ENCODE data around the gene SLC28A1. TPM values are rescaled to one million over a fixed set of nuclear protein-coding genes. Genes with fewer than 3 reads are reported as not detected.

SLC28A1 gene
- polyA plus RNA-seq, 1 of the 3 experiments (the other 2 are of a cell fraction) = not detected

DNA sequence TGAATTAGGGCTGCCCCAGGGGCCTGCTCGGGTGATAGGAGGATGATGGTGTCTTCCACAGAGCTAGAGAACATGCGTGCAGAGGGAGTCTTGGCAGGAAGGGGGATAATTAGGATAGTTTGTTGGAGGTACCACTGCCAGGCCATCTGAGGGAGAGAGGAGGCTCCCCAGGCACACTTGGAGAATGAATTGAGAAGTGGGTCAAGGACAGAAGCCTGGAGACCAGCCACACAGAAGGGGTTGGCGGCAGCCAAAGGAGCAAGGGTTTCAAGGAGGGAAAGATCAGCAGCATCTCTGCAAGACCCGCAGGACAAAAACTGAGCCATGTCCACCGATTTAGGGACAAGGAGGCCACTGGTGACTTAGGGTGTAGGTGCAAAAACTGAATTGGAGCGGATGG, 6.9 kb downstream of the SLC28A1 start:
- H3F3A ChIP-seq (replicated peaks; ENCODE audit: insufficient read depth) = no peaks in the 10 kb centered on the region
- H3K9ac ChIP-seq = no peak overlapping the region
- no peaks in the 10 kb centered on the region for H3K9me2 ChIP-seq
- POLR2A ChIA-PET = no interaction called here
- H3K4me2 ChIP-seq = no peak overlapping the region
- DNase-seq = no peak
- no peak overlapping the region for H3K27ac ChIP-seq (ENCODE audit: low read depth in 2 of 2, low read length in 1 of 2)
- no peaks in the 10 kb centered on the region for H3K79me2 ChIP-seq (ENCODE audit: insufficient read depth)
- TF ChIP-seq ELF1 (IDR thresholded peaks at IDR 0.05) (no peak), GABPA (IDR thresholded peaks at IDR 0.05; ENCODE audit: low read depth) (no peak), TEAD4 (IDR thresholded peaks at IDR 0.05; ENCODE audit: borderline replicate concordance, insufficient read depth) (no peak), EZH2phosphoT487 (IDR thresholded peaks at IDR 0.05; ENCODE audit: borderline replicate concordance, low read depth) (no peak), REST (IDR thresholded peaks at IDR 0.05; ENCODE audit: low read depth, low read length) (no peak), TCF12 (IDR thresholded peaks at IDR 0.05) (no peak), YY1 (IDR thresholded peaks at IDR 0.05; ENCODE audit: low read depth) (no peak), EP300 (IDR thresholded peaks at IDR 0.05; ENCODE audit: borderline replicate concordance in 1 of 2, low read depth in 1 of 2, low read length in 1 of 2) (no peak), FOSL2 (IDR thresholded peaks at IDR 0.05; ENCODE audit: borderline replicate concordance, low read depth) (no peak), GATA2 (CRISPR knock-in tag; IDR thresholded peaks at IDR 0.05) (no peak), JUND (IDR thresholded peaks at IDR 0.05) (no peak), FOXM1 (IDR thresholded peaks at IDR 0.05; ENCODE audit: low read depth) (no peak), USF1 (IDR thresholded peaks at IDR 0.05; ENCODE audit: borderline replicate concordance, low read depth) (no peak), MXI1 (IDR thresholded peaks at IDR 0.05; ENCODE audit: low read depth, low read length) (no peak)
- H3K36me3 ChIP-seq (replicated peaks in 1 of 2; ENCODE audit: control insufficient read depth in 1 of 2, insufficient read depth in 2 of 2, low read length in 1 of 2) = no peaks in the 10 kb centered on the region
- no peak overlapping the region for H3K4me3 ChIP-seq (ENCODE audit: low read depth in 2 of 2, low read length in 1 of 2)
- 96% methylated on average over 6 of the region's 6 CpGs for WGBS (ENCODE audit: low lambda C conversion rate)
- H3K9me3 ChIP-seq = no peaks in the 10 kb centered on the region
- peaks cover 0 to 6% of the 10 kb centered on the region in 2 experiments; a peak in 1 of 4 replicates for H3K4me1 ChIP-seq (ENCODE audit: control insufficient read depth in 1 of 2, insufficient read depth in 2 of 2, low read depth in 1 of 2, low read length in 1 of 2)
- no peak overlapping the region for H2AFZ ChIP-seq (ENCODE audit: low read depth)
- H4K20me1 ChIP-seq (ENCODE audit: insufficient read depth) = no peaks in the 10 kb centered on the region
- no peaks in the 10 kb centered on the region for H3K27me3 ChIP-seq (ENCODE audit: insufficient read depth)
- CTCF ChIA-PET = interaction anchor here (1.0 to 1.3 kb wide), 2 partner anchors 22 to 37 kb away, joined by 3 to 5 read pairs; no protein-coding TSS in a partner anchor

- no peak overlapping the region for H3K27ac ChIP-seq (ENCODE audit: low read depth in 2 of 2, low read length in 1 of 2)
- no peak overlapping the region for H3K4me2 ChIP-seq
- H3K4me3 ChIP-seq (ENCODE audit: low read depth in 2 of 2, low read length in 1 of 2) = no peak overlapping the region
- H3K79me2 ChIP-seq (ENCODE audit: insufficient read depth) = no peaks in the 10 kb centered on the region
- H3K4me1 ChIP-seq (ENCODE audit: control insufficient read depth in 1 of 2, insufficient read depth in 2 of 2, low read depth in 1 of 2, low read length in 1 of 2) = peaks cover 0 to 4% of the 10 kb centered on the region in 2 experiments; a peak in 1 of 4 replicates
- H3K36me3 ChIP-seq (replicated peaks in 1 of 2; ENCODE audit: control insufficient read depth in 1 of 2, insufficient read depth in 2 of 2, low read length in 1 of 2) = no peaks in the 10 kb centered on the region
- no peaks in the 10 kb centered on the region for H4K20me1 ChIP-seq (ENCODE audit: insufficient read depth)
- DNase-seq = no peak
- H3K9me2 ChIP-seq = no peaks in the 10 kb centered on the region
- ChIA-PET POLR2A (no interaction called here), CTCF (interaction anchor here (0.6 kb wide), 1 partner anchor 322 kb away, joined by 3 read pairs; no protein-coding TSS in a partner anchor)
- WGBS (ENCODE audit: low lambda C conversion rate) = 85% methylated on average over 8 of the region's 10 CpGs
- no peaks in the 10 kb centered on the region for H3K27me3 ChIP-seq (ENCODE audit: insufficient read depth)
- H3F3A ChIP-seq (replicated peaks; ENCODE audit: insufficient read depth) = no peaks in the 10 kb centered on the region
- H2AFZ ChIP-seq (ENCODE audit: low read depth) = no peak overlapping the region
- no peak overlapping the region for H3K9ac ChIP-seq
- H3K9me3 ChIP-seq = no peaks in the 10 kb centered on the region
- TF ChIP-seq MXI1 (IDR thresholded peaks at IDR 0.05; ENCODE audit: low read depth, low read length) (no peak), USF1 (IDR thresholded peaks at IDR 0.05; ENCODE audit: borderline replicate concordance, low read depth) (no peak), RCOR1 (IDR thresholded peaks at IDR 0.05; ENCODE audit: low read length) (no peak), SMC3 (IDR thresholded peaks at IDR 0.05; ENCODE audit: low read depth, low read length) (no peak), EZH2phosphoT487 (IDR thresholded peaks at IDR 0.05; ENCODE audit: borderline replicate concordance, low read depth) (no peak), TCF12 (IDR thresholded peaks at IDR 0.05) (no peak), EP300 (IDR thresholded peaks at IDR 0.05; ENCODE audit: borderline replicate concordance in 1 of 2, low read depth in 1 of 2, low read length in 1 of 2) (no peak), FOXJ3 (CRISPR knock-in tag; IDR thresholded peaks at IDR 0.05) (no peak), RAD21 (IDR thresholded peaks at IDR 0.05; ENCODE audit: low read length) (no peak), TAF1 (IDR thresholded peaks at IDR 0.05; ENCODE audit: borderline replicate concordance, low read depth, low read length) (no peak)
- TF ChIP-seq, protein P1, sequence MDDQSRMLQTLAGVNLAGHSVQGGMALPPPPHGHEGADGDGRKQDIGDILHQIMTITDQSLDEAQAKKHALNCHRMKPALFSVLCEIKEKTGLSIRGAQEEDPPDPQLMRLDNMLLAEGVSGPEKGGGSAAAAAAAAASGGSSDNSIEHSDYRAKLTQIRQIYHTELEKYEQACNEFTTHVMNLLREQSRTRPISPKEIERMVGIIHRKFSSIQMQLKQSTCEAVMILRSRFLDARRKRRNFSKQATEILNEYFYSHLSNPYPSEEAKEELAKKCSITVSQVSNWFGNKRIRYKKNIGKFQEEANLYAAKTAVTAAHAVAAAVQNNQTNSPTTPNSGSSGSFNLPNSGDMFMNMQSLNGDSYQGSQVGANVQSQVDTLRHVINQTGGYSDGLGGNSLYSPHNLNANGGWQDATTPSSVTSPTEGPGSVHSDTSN (IDR thresholded peaks at IDR 0.05) = no peak
- TF ChIP-seq, protein P2, sequence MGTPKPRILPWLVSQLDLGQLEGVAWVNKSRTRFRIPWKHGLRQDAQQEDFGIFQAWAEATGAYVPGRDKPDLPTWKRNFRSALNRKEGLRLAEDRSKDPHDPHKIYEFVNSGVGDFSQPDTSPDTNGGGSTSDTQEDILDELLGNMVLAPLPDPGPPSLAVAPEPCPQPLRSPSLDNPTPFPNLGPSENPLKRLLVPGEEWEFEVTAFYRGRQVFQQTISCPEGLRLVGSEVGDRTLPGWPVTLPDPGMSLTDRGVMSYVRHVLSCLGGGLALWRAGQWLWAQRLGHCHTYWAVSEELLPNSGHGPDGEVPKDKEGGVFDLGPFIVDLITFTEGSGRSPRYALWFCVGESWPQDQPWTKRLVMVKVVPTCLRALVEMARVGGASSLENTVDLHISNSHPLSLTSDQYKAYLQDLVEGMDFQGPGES (IDR thresholded peaks at IDR 0.05; ENCODE audit: low read depth, low read length) = no peak
These were observed 8.4 kb downstream of the SLC28A1 start for GRCh38 chr15:84892786-84893307.

Data from SK-N-SH (cell line).